NCI-H345 treated with DMSO at 0.1 percent for 48 hours (cell line): ENCODE measurements around the gene MEN1.
"Not testable (repeated sequence)": the region's sequence is repeated elsewhere in the genome, so short reads cannot be mapped to it uniquely, and the experiment has no call there.

Source experiments
- DNase-seq: peaks from one replicate; lab custom pipeline; 2025; ENCODE audit not compliant: unreplicated experiment; lab: John Stamatoyannopoulos, UW

The MEN1 gene

GRCh38 chr11:64834031-64834722, 23.8 kb upstream of the MEN1 start:
- no peak for DNase-seq

DNA sequence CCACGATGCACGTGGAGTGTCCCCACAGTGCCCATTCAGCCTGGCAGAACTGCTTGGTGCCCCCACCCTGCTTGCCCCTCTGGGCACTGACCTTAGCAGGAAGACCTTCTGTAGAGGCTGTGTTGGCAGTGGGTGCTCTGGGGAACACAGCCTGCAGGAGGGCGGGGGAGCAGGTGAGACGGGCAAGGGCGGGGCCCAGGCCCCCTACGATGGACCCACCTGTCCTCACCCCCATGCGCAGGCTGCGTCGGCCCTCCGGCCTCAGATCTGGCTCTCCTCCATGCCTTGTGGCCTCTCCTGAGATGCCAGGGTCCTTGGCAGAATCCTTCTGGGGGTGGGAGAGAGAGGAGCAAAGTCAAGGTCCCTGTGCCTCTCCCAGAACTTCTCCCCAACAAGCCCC, 23.2 kb upstream of the MEN1 start:
- DNase-seq, result no peak

- DNase-seq, result no peak
These were observed 22.8 kb upstream of the MEN1 start for GRCh38 chr11:64833198-64833502.

DNA sequence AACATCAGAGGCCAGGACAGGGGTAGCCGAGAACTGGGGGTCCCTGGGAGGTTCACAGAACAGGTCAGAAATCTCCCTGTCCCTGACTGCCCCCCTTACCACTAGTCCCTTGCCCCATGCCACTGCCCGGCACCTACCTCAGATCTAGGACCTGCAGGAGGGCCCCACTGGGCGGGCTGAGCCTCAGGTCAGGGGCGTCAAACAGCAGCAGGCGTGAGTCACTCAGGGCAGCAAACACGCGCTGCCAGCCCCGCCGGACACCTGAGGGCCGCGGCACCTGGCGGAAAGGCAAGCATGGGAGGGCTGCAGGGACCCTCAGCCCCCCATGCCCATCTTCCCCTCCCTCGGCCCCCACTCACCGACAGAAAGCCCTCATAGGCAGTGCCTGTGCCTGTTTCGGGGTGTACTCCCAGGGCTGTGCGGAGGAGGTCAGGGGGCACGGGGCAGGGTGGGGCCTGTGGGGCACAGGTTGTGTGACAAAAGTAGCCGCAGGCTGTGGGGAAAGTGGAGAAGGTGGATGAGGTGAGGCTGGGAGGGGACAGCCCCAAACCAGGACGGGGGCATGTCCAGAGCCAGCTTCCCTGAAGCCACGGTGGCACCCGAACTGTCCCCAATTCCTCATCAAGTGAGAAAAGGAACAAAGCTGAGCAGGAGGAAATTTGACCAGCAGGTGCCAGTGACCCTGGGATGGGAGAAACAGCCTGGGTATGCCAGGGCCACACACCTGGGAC, 22.3 kb upstream of the MEN1 start:
- no peak for DNase-seq

DNA sequence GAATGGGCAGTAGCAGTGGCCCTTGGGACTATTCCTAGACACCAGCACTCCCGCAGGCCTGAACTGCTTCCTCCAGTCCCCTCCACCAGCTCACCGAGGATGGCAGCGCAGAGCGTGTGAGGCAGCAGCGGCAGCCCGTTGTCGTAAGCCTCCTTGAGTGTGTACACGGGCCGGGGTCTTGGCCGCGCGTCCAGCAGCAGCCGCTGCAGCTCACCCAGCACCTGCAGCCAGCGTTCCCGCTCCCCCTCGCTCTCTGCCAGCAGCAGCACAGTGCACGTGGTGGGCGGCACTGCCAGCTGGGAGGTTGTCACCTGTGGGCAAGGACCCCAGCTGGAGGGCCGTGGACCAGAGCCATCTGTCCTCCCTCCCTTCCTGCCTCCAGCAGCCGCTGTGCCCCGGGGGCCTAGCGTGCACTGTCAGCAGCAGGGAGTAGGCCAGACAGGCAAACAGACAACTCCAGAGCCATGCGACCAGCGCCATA, 21.1 kb upstream of the MEN1 start:
- no peak for DNase-seq

DNA sequence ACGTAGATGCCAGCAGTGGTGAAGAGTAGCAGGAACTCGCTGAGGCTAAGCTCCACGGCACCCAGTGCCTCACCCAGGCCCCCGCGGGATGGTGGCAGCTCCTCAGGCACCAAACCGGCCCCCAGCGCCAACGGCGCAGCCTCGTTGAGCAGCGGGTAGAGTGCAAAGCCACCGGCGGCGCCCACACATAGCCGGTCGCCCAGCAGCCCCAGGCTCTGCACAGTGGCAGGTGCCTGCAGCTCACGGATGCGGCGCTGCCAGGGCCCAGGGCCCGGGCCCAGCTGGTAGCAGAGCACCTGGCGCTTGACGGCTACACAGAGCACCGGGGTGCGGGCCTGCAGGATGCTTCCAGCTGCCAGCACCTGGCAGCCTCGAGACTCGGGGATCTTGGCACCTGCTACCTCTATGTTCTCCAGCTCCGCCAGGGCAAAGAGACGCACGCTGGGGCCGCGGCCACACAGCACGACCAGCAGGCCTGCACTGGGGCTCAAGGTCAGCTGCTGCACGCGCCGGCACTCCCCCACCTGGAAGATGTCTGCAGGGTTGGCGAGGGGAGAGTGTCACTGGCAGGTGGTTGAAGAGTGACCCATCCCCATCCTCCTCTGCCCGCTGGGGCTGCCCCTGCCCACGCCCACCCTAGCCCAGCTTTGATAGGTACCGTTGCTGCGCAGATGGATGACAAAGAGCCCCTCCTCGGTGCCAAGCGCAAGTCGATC, 19.3 kb upstream of the MEN1 start:
- no peak for DNase-seq

- DNase-seq, result no peak
These were observed 17.1 kb upstream of the MEN1 start for GRCh38 chr11:64827451-64827839.

DNA sequence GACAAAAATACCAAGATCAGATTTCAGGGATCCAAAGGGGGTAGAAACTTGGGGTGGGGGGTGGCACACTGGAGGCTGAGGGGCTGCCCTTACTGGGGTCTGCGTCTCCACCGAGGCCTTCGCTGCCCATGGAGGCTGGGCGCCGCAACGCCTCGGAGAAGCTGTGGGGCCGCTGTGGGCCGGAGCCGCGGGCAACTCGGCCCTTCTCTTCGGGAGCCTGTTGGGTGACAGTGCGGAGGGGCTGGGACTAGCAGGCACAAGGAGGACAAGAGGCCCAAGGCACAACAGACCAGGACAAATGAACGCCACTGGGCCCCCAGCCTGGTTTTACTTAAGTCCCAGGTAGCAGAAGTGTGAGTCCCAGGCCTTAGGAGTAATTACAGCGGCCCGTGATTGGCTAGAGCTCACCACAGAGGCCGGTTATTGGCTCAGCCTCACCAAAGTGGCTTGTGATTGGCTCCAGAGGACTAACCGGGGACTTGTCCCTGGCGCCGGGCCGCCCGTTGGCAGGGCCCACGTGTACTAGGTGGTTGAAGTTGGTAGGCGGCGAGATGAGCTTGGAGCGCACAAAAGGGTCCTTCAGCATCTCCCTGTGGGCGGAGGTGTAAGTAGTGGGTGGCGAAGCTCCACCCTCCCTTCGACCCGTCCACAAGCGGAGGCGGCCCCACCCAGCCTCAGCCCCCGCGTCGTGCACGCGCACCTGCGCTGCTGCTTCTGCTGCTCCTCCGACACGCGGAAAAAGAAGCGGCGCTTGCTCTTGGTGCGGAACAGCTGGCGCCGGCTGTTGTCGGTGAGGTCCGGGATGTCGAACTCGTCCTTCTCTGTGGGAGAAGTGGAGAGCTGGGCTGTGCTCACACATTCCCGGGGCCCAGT, 16.5 kb upstream of the MEN1 start:
- no peak for DNase-seq

- no peak for DNase-seq
These were observed 15.7 kb upstream of the MEN1 start for GRCh38 chr11:64826062-64826461.

- DNase-seq, result no peak
These were observed 13.3 kb upstream of the MEN1 start for GRCh38 chr11:64823568-64824119.

- DNase-seq, result no peak
These were observed 7.1 kb upstream of the MEN1 start for GRCh38 chr11:64817476-64817875.

DNA sequence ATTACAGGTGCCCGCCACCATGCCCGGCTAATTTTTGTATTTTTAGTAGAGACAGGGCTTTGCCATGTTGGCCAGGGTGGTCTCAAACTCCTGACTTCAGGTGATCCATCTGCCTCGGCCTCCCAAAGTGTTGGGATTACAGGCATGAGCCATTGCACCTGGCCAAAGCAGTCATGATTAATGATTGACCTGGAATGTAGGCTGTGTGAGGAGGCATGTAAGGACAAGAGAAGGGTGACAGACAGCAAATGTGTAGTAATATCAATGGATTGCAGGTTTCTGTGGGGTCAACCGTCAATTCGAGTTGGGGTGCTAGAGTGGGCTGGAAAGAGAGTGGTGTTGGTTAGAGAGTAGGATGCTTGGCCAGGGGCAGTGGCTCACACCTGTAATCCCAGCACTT, 5.1 kb upstream of the MEN1 start:
- not testable (repeated sequence) for DNase-seq

GRCh38 chr11:64814712-64815187, 4.4 kb upstream of the MEN1 start:
- DNase-seq, result no peak

GRCh38 chr11:64813826-64814225, 3.5 kb upstream of the MEN1 start:
- no peak for DNase-seq

GRCh38 chr11:64810891-64811272, 531 bp upstream of the MEN1 start:
- no peak for DNase-seq

- no peak for DNase-seq
These were observed 540 bp downstream of the MEN1 start for GRCh38 chr11:64809781-64810241.

DNA sequence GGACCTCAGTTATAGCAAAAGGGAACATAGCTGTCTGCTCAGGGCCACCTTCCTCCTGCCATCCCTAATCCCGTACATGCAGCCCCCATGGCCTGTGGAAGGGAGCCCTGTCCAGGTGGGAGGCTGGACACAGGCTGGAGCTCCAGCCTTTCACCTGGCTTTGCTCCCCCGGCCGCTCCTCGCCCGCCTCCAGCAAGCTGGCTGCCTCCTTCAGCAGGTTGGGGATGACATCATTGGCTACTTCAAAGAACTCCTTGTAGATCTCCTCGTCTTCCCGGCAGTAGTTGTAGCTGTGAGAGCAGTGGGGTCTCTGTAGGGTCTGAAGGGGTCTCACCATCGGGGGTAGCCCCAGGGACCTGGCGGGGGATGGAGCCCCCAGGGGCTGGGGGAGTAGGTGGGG, 4.9 kb downstream of the MEN1 start:
- DNase-seq, result no peak

DNA sequence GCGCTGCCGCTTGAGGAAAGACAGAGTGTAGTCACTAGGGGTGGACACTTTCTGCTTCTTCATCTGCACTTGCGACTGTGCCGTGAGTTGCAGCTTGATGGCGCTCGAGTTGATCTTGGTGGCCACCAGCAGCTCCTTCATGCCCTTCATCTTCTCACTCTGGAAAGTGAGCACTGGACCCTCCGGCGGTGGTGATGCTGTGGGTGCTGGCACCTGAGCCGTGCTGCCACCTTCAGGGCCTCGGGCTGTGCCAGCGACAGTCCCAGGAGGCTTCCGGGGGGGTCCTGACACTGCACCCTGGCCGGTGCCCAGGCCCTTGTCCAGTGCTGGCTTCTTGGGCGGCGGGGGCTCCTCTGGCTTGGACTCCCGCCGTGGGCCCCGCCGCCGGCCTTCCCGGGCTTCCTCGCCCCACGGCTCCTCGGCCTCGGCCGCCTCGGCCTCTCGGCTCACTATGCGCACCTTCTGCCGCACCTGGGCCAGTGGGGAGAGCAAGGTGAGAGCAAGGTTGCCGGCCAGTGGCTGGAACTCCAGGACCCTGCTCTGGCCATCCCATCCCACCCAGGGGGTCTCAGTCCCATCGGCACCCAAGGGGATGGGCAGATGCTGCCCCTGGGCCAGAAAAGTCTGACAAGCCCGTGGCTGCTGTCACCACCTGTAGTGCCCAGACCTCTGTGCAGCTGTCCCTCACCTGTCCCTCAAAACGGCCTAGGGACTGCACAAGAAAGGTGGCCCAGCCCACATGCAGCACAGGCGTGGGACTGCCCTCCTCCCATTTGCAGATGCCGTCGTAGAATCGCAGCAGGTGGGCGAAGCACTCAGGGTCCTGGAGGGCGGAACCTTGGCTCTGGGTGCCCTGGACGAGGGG, 5.8 kb downstream of the MEN1 start:
- no peak for DNase-seq

DNA sequence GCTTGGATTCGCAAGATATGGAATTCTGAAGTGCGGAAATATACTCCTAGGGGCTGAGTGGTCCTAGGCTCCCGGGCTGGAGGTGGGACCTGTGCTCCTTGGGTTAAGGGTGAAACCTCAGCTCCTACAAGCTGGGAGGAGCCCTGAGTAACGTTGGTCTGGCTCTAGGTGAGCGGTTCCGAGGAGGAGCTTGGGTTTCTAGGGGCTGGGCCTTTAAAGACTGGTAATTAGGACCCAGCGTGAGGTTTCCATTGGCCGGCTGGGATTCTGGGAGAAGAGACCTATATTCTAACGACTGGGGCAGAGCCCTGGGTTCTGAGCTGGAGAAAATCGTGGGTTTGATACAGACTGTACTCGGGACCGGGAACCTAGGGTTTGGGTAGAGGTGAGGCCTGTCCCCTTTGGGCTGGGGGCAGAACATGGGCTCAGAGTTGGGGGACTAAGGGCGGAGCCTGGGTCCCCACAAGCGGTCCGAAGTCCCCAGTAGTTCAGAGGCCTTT, 6.5 kb downstream of the MEN1 start:
- no peak for DNase-seq
